ENCODE results near the gene ATP5F1D. TPM values are rescaled to one million over a fixed set of nuclear protein-coding genes. Genes with fewer than 3 reads are reported as not detected.
"Not testable (repeated sequence)": the region's sequence is repeated elsewhere in the genome, so short reads cannot be mapped to it uniquely, and the experiment has no call there.

Gene ATP5F1D
- 24.5 TPM for total RNA-seq

DNA sequence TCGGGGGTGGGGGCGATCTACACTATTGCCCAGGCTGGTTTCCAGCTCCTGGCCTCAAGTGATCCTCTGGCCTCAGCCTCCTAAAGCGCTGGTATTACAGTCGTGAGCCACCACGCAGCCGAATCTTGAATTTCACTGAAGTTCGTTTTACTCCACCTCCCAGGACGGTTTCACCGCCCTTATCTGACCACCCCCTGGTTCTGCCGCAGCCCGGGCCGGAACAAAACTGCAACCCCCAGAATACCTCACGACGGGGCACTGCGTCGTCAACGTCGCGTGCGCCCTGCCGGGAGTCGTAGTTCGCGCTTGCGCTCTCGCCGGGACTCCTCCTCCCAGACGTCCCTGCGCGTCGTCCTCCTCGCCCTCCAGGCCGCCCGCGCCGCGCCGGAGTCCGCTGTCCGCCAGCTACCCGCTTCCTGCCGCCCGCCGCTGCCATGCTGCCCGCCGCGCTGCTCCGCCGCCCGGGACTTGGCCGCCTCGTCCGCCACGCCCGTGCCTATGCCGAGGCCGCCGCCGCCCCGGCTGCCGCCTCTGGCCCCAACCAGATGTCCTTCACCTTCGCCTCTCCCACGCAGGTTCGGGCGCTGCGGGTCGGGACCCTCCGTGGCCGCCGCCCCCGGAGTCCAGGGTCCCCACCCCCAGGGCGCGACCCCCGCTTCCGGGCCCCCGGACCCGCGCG, at the start of gene ATP5F1D:
Gene ATP5F1D (plus strand): TSS at position 335 of the 679 bp plus-strand sequence. CDS start 100 bp downstream, at position 435.
- peak within 1 kb of the TSS; percentile 100 for H3K27ac ChIP-seq (ENCODE audit: low read depth, low read length)
- H3K4me1 ChIP-seq (ENCODE audit: control insufficient read depth in 3 of 3, insufficient read depth in 3 of 3, low read length in 3 of 3): peaks cover 48 to 64% (median 64%) of the 10 kb centered on the region in 3 donors

DNA sequence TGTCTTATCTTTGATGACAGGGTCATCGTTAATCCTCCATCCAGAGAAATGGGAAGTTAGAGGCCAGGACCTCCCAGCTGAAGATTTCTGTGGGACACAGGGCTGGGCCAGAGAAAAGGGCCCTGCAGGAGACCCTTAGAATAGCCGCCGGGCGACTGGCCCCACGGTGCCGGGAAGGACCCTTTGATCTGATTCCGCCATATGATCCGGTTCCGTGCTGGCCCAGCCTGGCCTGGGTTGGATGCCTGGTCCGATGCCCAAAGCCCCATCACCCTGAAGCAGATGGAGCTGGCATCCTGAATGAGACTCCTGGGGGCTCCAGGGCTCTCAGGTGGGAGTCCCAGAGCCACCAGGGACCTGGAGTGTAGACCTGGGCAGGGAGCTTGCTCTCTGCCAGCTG, 42.0 kb upstream of the ATP5F1D start:
- Histone ChIP-seq H3K27ac (ENCODE audit: low read depth, low read length) (no peak overlapping the region), H3K4me1 (ENCODE audit: control insufficient read depth in 3 of 3, insufficient read depth in 3 of 3, low read length in 3 of 3) (no peaks in the 10 kb centered on the region), H3K36me3 (ENCODE audit: control insufficient read depth in 3 of 3, insufficient read depth in 3 of 3, low read length in 3 of 3) (no peaks in the 10 kb centered on the region), H3K4me3 (ENCODE audit: low read length in 3 of 3) (no peak overlapping the region), H3K27me3 (ENCODE audit: control insufficient read depth in 3 of 3, insufficient read depth in 3 of 3, low read length in 3 of 3) (no peaks in the 10 kb centered on the region), H3K9me3 (ENCODE audit: control insufficient read depth in 3 of 3, low read length in 3 of 3) (no peaks in the 10 kb centered on the region), H3K9ac (ENCODE audit: low read depth in 1 of 3, low read length in 3 of 3) (no peak overlapping the region)

More for the DNA sequence above, at the start of gene ATP5F1D:
- H3K27me3 ChIP-seq (ENCODE audit: control insufficient read depth in 3 of 3, insufficient read depth in 3 of 3, low read length in 3 of 3): no peaks in the 10 kb centered on the region
- no peaks in the 10 kb centered on the region for H3K36me3 ChIP-seq (ENCODE audit: control insufficient read depth in 3 of 3, insufficient read depth in 3 of 3, low read length in 3 of 3)
- peak within 1 kb of the TSS; percentile 85 to 90 (median 88) for H3K4me3 ChIP-seq (ENCODE audit: low read length in 3 of 3)
- peak within 1 kb of the TSS; percentile 81 to 94 (median 86) for H3K9ac ChIP-seq (ENCODE audit: low read depth in 1 of 3, low read length in 3 of 3)
- H3K9me3 ChIP-seq (ENCODE audit: control insufficient read depth in 3 of 3, low read length in 3 of 3): no peaks in the 10 kb centered on the region

DNA sequence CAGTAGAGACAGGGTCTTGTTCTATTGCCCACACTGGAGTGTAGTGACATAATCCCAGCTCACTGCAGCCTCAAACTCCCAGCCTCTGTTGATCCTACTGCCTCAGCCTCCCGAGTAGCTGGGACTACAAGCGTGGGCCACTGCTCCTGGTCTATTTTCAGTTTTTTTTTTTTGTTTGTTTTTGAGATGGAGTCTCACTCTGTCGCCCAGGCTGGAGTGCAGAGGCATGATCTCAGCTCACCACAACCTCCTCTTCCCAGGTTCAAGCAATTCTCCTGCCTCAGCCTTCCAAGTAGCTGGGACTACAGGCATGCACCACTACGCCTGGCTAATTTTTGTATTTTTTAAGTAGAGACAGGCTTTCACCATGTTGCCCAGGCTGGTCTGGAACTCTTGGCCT, 40.9 kb upstream of the ATP5F1D start:
- not testable (repeated sequence) for H3K36me3 ChIP-seq (ENCODE audit: control insufficient read depth in 3 of 3, insufficient read depth in 3 of 3, low read length in 3 of 3); H3K9ac ChIP-seq (ENCODE audit: low read depth in 1 of 3, low read length in 3 of 3); H3K4me1 ChIP-seq (ENCODE audit: control insufficient read depth in 3 of 3, insufficient read depth in 3 of 3, low read length in 3 of 3); H3K9me3 ChIP-seq (ENCODE audit: control insufficient read depth in 3 of 3, low read length in 3 of 3); H3K27me3 ChIP-seq (ENCODE audit: control insufficient read depth in 3 of 3, insufficient read depth in 3 of 3, low read length in 3 of 3); H3K4me3 ChIP-seq (ENCODE audit: low read length in 3 of 3); H3K27ac ChIP-seq (ENCODE audit: low read depth, low read length)

DNA sequence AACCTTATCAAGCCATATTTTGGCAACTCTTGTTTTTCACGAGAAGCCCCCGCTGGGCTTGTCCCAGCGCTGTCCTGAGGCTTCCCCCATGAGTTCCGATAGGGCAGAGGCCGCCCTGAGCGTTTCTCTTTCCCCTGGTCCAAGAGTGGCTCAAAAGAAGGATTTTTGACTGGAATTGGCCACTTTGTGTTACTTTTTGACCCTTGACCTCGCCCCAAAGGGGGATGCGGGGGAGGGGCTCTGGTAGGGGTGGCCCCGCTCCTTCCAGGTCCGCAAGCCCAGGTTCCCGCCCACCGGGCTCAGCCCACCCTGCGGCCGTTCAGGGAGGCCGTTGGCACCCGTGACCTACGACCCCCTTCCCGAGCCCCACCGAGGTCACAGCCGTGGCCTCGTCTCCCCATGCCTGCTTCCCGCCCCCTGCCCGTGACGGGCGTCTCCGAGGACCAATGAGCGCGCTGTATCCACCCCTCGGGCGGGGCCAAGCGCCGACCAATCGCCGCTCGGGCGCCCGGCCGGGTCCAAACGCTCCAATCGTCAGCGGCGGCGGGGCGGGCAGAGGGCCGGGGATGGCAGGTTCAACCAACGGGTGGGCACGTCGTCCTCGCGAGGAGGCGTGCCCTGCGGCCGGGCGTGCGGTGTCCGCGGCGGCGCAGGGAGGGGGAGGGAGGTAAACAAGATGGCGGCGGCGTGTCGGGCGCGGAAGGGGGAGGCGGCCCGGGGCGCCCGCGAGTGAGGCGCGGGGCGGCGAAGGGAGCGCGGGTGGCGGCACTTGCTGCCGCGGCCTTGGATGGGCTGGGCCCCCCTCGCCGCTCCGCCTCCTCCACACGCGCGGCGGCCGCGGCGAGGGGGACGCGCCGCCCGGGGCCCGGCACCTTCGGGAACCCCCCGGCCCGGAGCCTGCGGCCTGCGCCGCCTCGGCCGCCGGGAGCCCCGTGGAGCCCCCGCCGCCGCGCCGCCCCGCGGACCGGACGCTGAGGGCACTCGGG, 36.1 kb upstream of the ATP5F1D start, which contains the start of gene STK11:
Gene STK11 (plus strand): TSS at position 665 of the 986 bp plus-strand sequence. CDS start 1,136 bp downstream, outside the sequence.
- Histone ChIP-seq H3K4me1 (ENCODE audit: control insufficient read depth in 3 of 3, insufficient read depth in 3 of 3, low read length in 3 of 3) (peaks cover 32 to 40% (median 35%) of the 10 kb centered on the region in 3 donors), H3K36me3 (ENCODE audit: control insufficient read depth in 3 of 3, insufficient read depth in 3 of 3, low read length in 3 of 3) (peaks cover 3 to 4% (median 4%) of the 10 kb centered on the region in 3 donors), H3K4me3 (ENCODE audit: low read length in 3 of 3) (peak within 1 kb of the TSS; percentile 79 to 98 (median 89)), H3K9ac (ENCODE audit: low read depth in 1 of 3, low read length in 3 of 3) (peak within 1 kb of the TSS; percentile 88 to 98 (median 95)), H3K27ac (ENCODE audit: low read depth, low read length) (peak within 1 kb of the TSS; percentile 89), H3K27me3 (ENCODE audit: control insufficient read depth in 3 of 3, insufficient read depth in 3 of 3, low read length in 3 of 3) (no peaks in the 10 kb centered on the region), H3K9me3 (ENCODE audit: control insufficient read depth in 3 of 3, low read length in 3 of 3) (no peaks in the 10 kb centered on the region)

DNA sequence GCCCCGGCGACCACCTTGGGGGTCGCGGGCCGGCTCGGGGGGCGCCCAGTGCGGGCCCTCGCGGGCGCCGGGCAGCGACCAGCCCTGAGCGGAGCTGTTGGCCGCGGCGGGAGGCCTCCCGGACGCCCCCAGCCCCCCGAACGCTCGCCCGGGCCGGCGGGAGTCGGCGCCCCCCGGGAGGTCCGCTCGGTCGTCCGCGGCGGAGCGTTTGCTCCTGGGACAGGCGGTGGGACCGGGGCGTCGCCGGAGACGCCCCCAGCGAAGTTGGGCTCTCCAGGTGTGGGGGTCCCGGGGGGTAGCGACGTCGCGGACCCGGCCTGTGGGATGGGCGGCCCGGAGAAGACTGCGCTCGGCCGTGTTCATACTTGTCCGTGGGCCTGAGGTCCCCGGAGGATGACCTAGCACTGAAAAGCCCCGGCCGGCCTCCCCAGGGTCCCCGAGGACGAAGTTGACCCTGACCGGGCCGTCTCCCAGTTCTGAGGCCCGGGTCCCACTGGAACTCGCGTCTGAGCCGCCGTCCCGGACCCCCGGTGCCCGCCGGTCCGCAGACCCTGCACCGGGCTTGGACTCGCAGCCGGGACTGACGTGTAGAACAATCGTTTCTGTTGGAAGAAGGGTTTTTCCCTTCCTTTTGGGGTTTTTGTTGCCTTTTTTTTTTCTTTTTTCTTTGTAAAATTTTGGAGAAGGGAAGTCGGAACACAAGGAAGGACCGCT, 35.2 kb upstream of the ATP5F1D start:
- Histone ChIP-seq H3K27me3 (ENCODE audit: control insufficient read depth in 3 of 3, insufficient read depth in 3 of 3, low read length in 3 of 3) (no peaks in the 10 kb centered on the region), H3K9me3 (ENCODE audit: control insufficient read depth in 3 of 3, low read length in 3 of 3) (no peaks in the 10 kb centered on the region), H3K36me3 (ENCODE audit: control insufficient read depth in 3 of 3, insufficient read depth in 3 of 3, low read length in 3 of 3) (peaks cover 3 to 4% (median 4%) of the 10 kb centered on the region in 3 donors), H3K9ac (ENCODE audit: low read depth in 1 of 3, low read length in 3 of 3) (peak overlapping the region; percentile 88 to 98 (median 95)), H3K4me1 (ENCODE audit: control insufficient read depth in 3 of 3, insufficient read depth in 3 of 3, low read length in 3 of 3) (peaks cover 33 to 47% (median 39%) of the 10 kb centered on the region in 3 donors), H3K4me3 (ENCODE audit: low read length in 3 of 3) (peak overlapping the region; percentile 79 to 98 (median 89)), H3K27ac (ENCODE audit: low read depth, low read length) (peak overlapping the region; percentile 89)

DNA sequence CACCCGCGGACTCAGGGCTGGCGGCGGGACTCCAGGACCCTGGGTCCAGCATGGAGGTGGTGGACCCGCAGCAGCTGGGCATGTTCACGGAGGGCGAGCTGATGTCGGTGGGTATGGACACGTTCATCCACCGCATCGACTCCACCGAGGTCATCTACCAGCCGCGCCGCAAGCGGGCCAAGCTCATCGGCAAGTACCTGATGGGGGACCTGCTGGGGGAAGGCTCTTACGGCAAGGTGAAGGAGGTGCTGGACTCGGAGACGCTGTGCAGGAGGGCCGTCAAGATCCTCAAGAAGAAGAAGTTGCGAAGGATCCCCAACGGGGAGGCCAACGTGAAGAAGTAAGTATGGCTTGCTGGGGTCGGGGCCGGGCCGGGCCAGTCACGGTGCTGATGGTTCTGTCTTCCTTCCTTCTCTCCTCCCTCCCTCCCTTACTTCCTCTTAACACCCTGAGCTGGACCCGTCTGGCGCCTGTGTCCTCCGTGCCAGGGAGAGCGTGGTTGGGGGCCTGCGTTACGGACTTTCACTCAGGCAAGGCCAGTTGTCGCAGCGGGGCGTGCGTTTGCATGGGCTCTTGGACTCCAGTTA, 34.6 kb upstream of the ATP5F1D start:
- peaks cover 3 to 4% (median 4%) of the 10 kb centered on the region in 3 donors for H3K36me3 ChIP-seq (ENCODE audit: control insufficient read depth in 3 of 3, insufficient read depth in 3 of 3, low read length in 3 of 3)
- peak overlapping the region; percentile 88 to 98 (median 95) for H3K9ac ChIP-seq (ENCODE audit: low read depth in 1 of 3, low read length in 3 of 3)
- H3K4me3 ChIP-seq (ENCODE audit: low read length in 3 of 3): peak overlapping the region; percentile 79 to 98 (median 89)
- H3K4me1 ChIP-seq (ENCODE audit: control insufficient read depth in 3 of 3, insufficient read depth in 3 of 3, low read length in 3 of 3): peaks cover 39 to 53% (median 45%) of the 10 kb centered on the region in 3 donors
- H3K27me3 ChIP-seq (ENCODE audit: control insufficient read depth in 3 of 3, insufficient read depth in 3 of 3, low read length in 3 of 3): no peaks in the 10 kb centered on the region
- no peaks in the 10 kb centered on the region for H3K9me3 ChIP-seq (ENCODE audit: control insufficient read depth in 3 of 3, low read length in 3 of 3)
- H3K27ac ChIP-seq (ENCODE audit: low read depth, low read length): peak overlapping the region; percentile 89

DNA sequence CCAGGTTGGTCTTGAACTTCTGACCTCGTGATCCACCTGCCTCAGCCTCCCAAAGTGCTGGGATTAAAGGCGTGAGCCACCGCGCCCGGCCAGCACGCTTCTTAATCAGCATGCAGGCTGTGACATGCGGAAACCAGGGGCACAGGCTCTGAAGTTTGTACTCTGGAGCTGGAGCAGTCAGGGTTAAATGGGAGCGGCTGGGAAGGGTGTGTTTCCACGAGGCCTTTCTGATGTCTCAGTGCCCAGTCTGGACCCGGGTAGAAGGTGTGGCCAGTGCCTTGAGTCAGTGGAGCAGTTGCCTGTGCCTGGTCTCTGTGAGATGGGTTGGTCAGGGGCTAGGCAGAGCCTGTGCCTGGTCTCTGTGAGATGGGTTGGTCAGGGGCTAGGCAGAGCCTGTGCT, 32.7 kb upstream of the ATP5F1D start:
- Histone ChIP-seq H3K27ac (ENCODE audit: low read depth, low read length) (peak overlapping the region; percentile 60), H3K4me3 (ENCODE audit: low read length in 3 of 3) (peak overlapping the region in 2 of 3 donors; percentile 35 to 36), H3K9ac (ENCODE audit: low read depth in 1 of 3, low read length in 3 of 3) (peak overlapping the region in 2 of 3 donors; percentile 23 to 64), H3K4me1 (ENCODE audit: control insufficient read depth in 3 of 3, insufficient read depth in 3 of 3, low read length in 3 of 3) (peaks cover 51 to 67% (median 62%) of the 10 kb centered on the region in 3 donors)
- not testable (repeated sequence) for H3K36me3 ChIP-seq (ENCODE audit: control insufficient read depth in 3 of 3, insufficient read depth in 3 of 3, low read length in 3 of 3); H3K27me3 ChIP-seq (ENCODE audit: control insufficient read depth in 3 of 3, insufficient read depth in 3 of 3, low read length in 3 of 3); H3K9me3 ChIP-seq (ENCODE audit: control insufficient read depth in 3 of 3, low read length in 3 of 3)

DNA sequence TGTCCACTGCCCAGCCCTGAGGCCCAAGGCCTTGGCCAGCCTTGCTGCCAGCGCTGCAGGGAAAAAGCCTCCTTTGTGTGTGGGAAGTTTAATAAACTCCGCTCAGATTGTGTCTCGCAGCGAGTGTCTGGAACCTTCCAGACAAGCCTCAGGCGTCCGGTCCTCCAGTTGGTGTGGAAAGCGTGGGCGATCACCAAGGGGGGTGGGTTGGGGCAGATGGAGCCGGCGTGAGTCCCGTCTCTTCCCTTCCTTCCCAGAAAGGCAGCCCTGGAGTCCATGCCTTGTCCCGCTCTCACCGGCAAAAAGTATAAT, 31.4 kb upstream of the ATP5F1D start:
- peaks cover 3 to 4% (median 4%) of the 10 kb centered on the region in 3 donors for H3K36me3 ChIP-seq (ENCODE audit: control insufficient read depth in 3 of 3, insufficient read depth in 3 of 3, low read length in 3 of 3)
- peak overlapping the region in 1 of 3 donors; percentile 31 for H3K4me3 ChIP-seq (ENCODE audit: low read length in 3 of 3)
- peaks cover 61 to 77% (median 73%) of the 10 kb centered on the region in 3 donors for H3K4me1 ChIP-seq (ENCODE audit: control insufficient read depth in 3 of 3, insufficient read depth in 3 of 3, low read length in 3 of 3)
- H3K9ac ChIP-seq (ENCODE audit: low read depth in 1 of 3, low read length in 3 of 3): peak overlapping the region in 2 of 3 donors; percentile 33 to 64
- H3K9me3 ChIP-seq (ENCODE audit: control insufficient read depth in 3 of 3, low read length in 3 of 3): no peaks in the 10 kb centered on the region
- peak overlapping the region; percentile 97 for H3K27ac ChIP-seq (ENCODE audit: low read depth, low read length)
- no peaks in the 10 kb centered on the region for H3K27me3 ChIP-seq (ENCODE audit: control insufficient read depth in 3 of 3, insufficient read depth in 3 of 3, low read length in 3 of 3)

Data from skeletal muscle tissue (tissue), 4 donors.